OCI-LY1 (cell line): ENCODE data around the gene KCNH1.

Experiments used
- H2AFZ ChIP-seq: fragments of 200-600 bp; sonication (generic), shearing (Covaris generic); 2 replicates; pipeline ENCODE4 v1.6.0; 2014; ENCODE audit warnings: antibody characterized with exemption, mild to moderate bottlenecking, low read length
- H3F3A ChIP-seq: fragments of 200-600 bp; sonication (generic), shearing (Covaris generic); 2 replicates; pipeline ENCODE4 v1.6.0; 2014; ENCODE audit warnings: mild to moderate bottlenecking, antibody characterized with exemption, low read length, moderate library complexity; ENCODE audit not compliant: insufficient read depth
- H3K27ac ChIP-seq: fragments of 200-600 bp; sonication (generic); 2 replicates; pipeline ENCODE4 v1.5.1; 2014; ENCODE audit warnings: low read length, mixed run types, mild to moderate bottlenecking, low read depth; ENCODE audit not compliant: poor library complexity, severe bottlenecking
- H3K27me3 ChIP-seq: fragments of 200-600 bp; sonication (generic); 2 replicates; pipeline ENCODE4 v1.6.0; 2014; ENCODE audit warnings: antibody characterized with exemption, mild to moderate bottlenecking, low read length, moderate library complexity; ENCODE audit not compliant: insufficient read depth
- H3K36me3 ChIP-seq: fragments of 200-600 bp; sonication (generic); 2 replicates; pipeline ENCODE4 v1.6.1; 2014; ENCODE audit warnings: mild to moderate bottlenecking, antibody characterized with exemption, low read length, moderate library complexity, mixed read lengths; ENCODE audit not compliant: insufficient read depth
- H3K4me1 ChIP-seq: fragments of 200-600 bp; sonication (generic); 2 replicates; pipeline ENCODE4 v1.5.1; 2014; ENCODE audit warnings: mild to moderate bottlenecking, low read length, moderate library complexity; ENCODE audit not compliant: insufficient read depth, severe bottlenecking
- H3K4me2 ChIP-seq: fragments of 200-600 bp; sonication (generic), shearing (Covaris generic); 2 replicates; pipeline ENCODE4 v1.6.1; 2014; ENCODE audit warnings: low read length
- H3K4me3 ChIP-seq: fragments of 200-600 bp; sonication (generic); 2 replicates; pipeline ENCODE4 v1.5.1; 2014; ENCODE audit warnings: low read length, low read depth, mild to moderate bottlenecking, mixed read lengths; ENCODE audit not compliant: poor library complexity, severe bottlenecking
- H3K79me2 ChIP-seq: fragments of 200-600 bp; shearing (Covaris generic); 2 replicates; pipeline ENCODE4 v1.6.1; 2016; ENCODE audit warnings: mixed run types, low read length, mixed read lengths; ENCODE audit not compliant: insufficient read depth
- H3K9ac ChIP-seq: fragments of 200-600 bp; sonication (generic), shearing (Covaris generic); 2 replicates; pipeline ENCODE4 v1.6.1; 2014; ENCODE audit warnings: mild to moderate bottlenecking, low read length, mixed read lengths
- H3K9me2 ChIP-seq: fragments of 200-600 bp; sonication (generic), shearing (Covaris generic); 2 replicates; pipeline ENCODE4 v1.6.1; 2014; ENCODE audit warnings: low read depth, mild to moderate bottlenecking, low read length, mixed read lengths
- H3K9me3 ChIP-seq: fragments of 200-600 bp; shearing (Covaris generic); 2 replicates; pipeline ENCODE4 v1.6.1; 2014; ENCODE audit warnings: low read length, mixed read lengths
- H4K20me1 ChIP-seq: fragments of 200-600 bp; sonication (generic), shearing (Covaris generic); 2 replicates; pipeline ENCODE4 v1.6.0; 2016; ENCODE audit warnings: mild to moderate bottlenecking, low read length; ENCODE audit not compliant: insufficient read depth
- EZH2 ChIP-seq: fragments of 200-600 bp; sonication (generic), shearing (Covaris generic); IDR thresholded peaks from 2 replicates; pipeline ENCODE4 v1.8.0; 2017; ENCODE audit warnings: borderline replicate concordance, mixed run types, mild to moderate bottlenecking, antibody characterized with exemption, low read length, moderate library complexity, mixed read lengths
- TF ChIP-seq, protein P1 (sequence below): fragments of 200-600 bp; sonication (generic), shearing (Covaris generic); IDR thresholded peaks from 2 replicates; pipeline ENCODE4 v1.5.1; 2017; ENCODE audit warnings: mild to moderate bottlenecking, antibody characterized with exemption, low read length, moderate library complexity, mixed read lengths

The KCNH1 gene

DNA sequence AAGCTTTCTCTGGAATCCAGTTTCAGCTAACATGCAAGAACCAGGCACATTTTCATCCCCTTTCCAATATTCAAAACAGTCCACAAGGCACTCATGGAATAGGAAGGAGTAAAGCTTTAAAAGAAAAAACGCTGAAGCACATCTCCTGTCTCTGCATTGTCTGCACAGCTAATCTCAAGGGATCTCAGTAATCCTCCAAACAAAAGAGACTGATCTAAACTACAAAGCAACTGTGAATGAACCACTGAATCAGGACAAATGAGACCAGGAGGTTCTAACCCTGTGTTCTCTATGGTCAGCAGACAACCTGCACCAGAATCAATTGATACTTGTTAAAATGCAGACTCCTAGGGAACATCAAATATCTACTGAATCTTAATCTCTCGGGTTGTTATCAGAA, 406.2 kb downstream of the KCNH1 start:
- Histone ChIP-seq H3K9ac (no peak overlapping the region), H3K9me2 (no peaks in the 10 kb centered on the region), H3F3A (no peaks in the 10 kb centered on the region), H3K79me2 (no peaks in the 10 kb centered on the region), H2AFZ (no peak overlapping the region), H3K27ac (no peak overlapping the region), H3K4me2 (no peak overlapping the region), H3K4me1 (no peaks in the 10 kb centered on the region), H3K9me3 (no peaks in the 10 kb centered on the region), H3K27me3 (no peaks in the 10 kb centered on the region), H3K36me3 (no peaks in the 10 kb centered on the region), H4K20me1 (no peaks in the 10 kb centered on the region), H3K4me3 (no peak overlapping the region)
- no peak for TF ChIP-seq EZH2
- TF ChIP-seq, protein P1, sequence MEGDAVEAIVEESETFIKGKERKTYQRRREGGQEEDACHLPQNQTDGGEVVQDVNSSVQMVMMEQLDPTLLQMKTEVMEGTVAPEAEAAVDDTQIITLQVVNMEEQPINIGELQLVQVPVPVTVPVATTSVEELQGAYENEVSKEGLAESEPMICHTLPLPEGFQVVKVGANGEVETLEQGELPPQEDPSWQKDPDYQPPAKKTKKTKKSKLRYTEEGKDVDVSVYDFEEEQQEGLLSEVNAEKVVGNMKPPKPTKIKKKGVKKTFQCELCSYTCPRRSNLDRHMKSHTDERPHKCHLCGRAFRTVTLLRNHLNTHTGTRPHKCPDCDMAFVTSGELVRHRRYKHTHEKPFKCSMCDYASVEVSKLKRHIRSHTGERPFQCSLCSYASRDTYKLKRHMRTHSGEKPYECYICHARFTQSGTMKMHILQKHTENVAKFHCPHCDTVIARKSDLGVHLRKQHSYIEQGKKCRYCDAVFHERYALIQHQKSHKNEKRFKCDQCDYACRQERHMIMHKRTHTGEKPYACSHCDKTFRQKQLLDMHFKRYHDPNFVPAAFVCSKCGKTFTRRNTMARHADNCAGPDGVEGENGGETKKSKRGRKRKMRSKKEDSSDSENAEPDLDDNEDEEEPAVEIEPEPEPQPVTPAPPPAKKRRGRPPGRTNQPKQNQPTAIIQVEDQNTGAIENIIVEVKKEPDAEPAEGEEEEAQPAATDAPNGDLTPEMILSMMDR = no peak

DNA sequence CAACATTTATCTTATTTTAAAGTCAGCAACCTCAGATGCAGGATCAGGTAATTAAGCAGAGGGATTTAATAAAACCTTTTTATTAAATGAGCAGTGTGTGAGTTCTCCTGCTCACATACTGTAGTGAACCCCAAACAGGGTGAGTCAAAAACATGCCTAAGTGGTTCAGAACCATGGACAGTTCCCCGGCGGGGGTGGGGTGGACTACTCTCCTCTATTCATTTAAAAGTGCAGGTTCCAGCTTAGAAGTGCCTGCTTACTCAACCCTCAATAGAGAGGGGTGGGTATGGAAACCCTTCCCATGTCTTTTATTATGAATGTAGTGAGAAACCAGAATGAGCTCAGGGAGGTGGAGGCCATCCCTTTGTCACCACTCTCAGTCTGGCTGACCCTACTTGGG, 407.3 kb downstream of the KCNH1 start:
- Histone ChIP-seq H3K27ac (no peak overlapping the region), H3K36me3 (no peaks in the 10 kb centered on the region), H3K9ac (no peak overlapping the region), H3F3A (no peaks in the 10 kb centered on the region), H4K20me1 (no peaks in the 10 kb centered on the region), H2AFZ (no peak overlapping the region), H3K79me2 (no peaks in the 10 kb centered on the region), H3K9me2 (no peaks in the 10 kb centered on the region), H3K4me2 (no peak overlapping the region), H3K4me1 (no peaks in the 10 kb centered on the region), H3K9me3 (no peaks in the 10 kb centered on the region), H3K4me3 (no peak overlapping the region), H3K27me3 (no peaks in the 10 kb centered on the region)
- TF ChIP-seq EZH2 = no peak
- TF ChIP-seq, protein P1 = no peak

DNA sequence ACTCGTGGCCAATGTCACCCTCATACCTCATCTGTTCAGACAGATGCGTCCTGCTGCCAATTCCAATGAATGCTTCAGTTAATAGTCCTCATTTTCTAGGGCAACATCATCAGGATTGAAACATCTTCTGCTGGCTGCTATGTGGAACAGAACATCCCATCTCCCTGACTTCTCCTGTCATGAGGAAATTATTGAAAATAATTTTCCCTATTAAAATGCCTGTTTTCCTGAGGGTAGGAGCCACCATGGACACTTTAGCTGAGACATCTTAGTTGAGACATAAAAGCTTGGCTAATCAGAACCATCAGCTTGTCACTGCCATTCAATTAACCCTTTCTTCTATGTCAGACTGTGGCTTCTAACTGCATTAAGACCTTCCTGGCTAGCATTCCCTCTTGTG, 409.2 kb downstream of the KCNH1 start:
- Histone ChIP-seq H3K4me2 (no peak overlapping the region), H3K9me2 (no peaks in the 10 kb centered on the region), H3F3A (no peaks in the 10 kb centered on the region), H2AFZ (no peak overlapping the region), H3K4me1 (no peaks in the 10 kb centered on the region), H3K36me3 (no peaks in the 10 kb centered on the region), H3K79me2 (no peaks in the 10 kb centered on the region), H3K9ac (no peak overlapping the region), H3K4me3 (no peak overlapping the region), H3K9me3 (no peaks in the 10 kb centered on the region), H3K27me3 (no peaks in the 10 kb centered on the region), H3K27ac (no peak overlapping the region), H4K20me1 (no peaks in the 10 kb centered on the region)
- TF ChIP-seq EZH2 = no peak
- TF ChIP-seq, protein P1 = no peak
